Colonic mucosa (tissue), 4 donors: Measurements from ENCODE around the gene PGBD5. TPM values are rescaled to one million over a fixed set of nuclear protein-coding genes. Genes with fewer than 3 reads are reported as not detected.

Experiments
- DNase-seq: peaks from one replicate; pipeline ENCODE4 v3.0.0-alpha.2; 2020
- H3K27ac ChIP-seq: fragments of 200-600 bp; one replicate; pipeline ENCODE4 v1.8.0; 2021
- H3K27me3 ChIP-seq: fragments of 200-600 bp; one replicate; pipeline ENCODE4 v1.8.0; 2021
- H3K36me3 ChIP-seq: fragments of 200-600 bp; one replicate; pipeline ENCODE4 v1.8.0; 2021
- H3K4me1 ChIP-seq: fragments of 200-600 bp; one replicate; pipeline ENCODE4 v1.8.0; 2021; ENCODE audit warnings: mild to moderate bottlenecking
- H3K4me3 ChIP-seq: fragments of 200-600 bp; one replicate; pipeline ENCODE4 v1.8.0; 2021
- H3K9ac ChIP-seq, 2 donors: one replicate each; pipeline ENCODE4 v1.7.0; 2013; ENCODE audit warnings: control low read depth in 2 of 2, low read depth in 2 of 2, low read length in 2 of 2
- H3K9me3 ChIP-seq: fragments of 200-600 bp; one replicate; pipeline ENCODE4 v1.8.0; 2021
- intact Hi-C: fragments of 100-400 bp; cut with DNase I; formaldehyde crosslinking; loops from one replicate; pipeline ENCODE4 v1.14.1; 2022
- total RNA-seq, 2 donors: library from RNA; stranded (reverse); fragmentation: NEBNext Ultra II Directional in 1 of 2; extraction: Animal tissue kit (Norgen Biotek cat#: 25700) in 1 of 2; gene quantifications; one replicate each; pipeline ENCODE4 v1.2.1, GENCODE V29; 2021
- TF ChIP-seq, protein P1 (sequence below): fragments of 200-600 bp; IDR thresholded peaks from one replicate; pipeline ENCODE4 v1.8.0; 2022; ENCODE audit warnings: antibody characterized with exemption, mild to moderate bottlenecking
- donor health status: healthy.
- donor health status: DM: no; HTN: no; CAD: no.
- donor health status: DM: no; HTN: no; CAD: no.

PGBD5 gene
- total RNA-seq, 2 donors from 2014 or later: 6.4 to 14.8 TPM

GRCh38 chr1:230362949-230363348, 63.2 kb downstream of the PGBD5 start:
- no peak for DNase-seq
- Histone ChIP-seq H3K27me3 (no peaks in the 10 kb centered on the region), H3K4me3 (no peak overlapping the region), H3K9me3 (no peaks in the 10 kb centered on the region), H3K4me1 (no peaks in the 10 kb centered on the region), H3K36me3 (no peaks in the 10 kb centered on the region), H3K27ac (no peak overlapping the region), H3K9ac (no peak overlapping the region)
- intact Hi-C loops: no loop called here
- TF ChIP-seq, protein P1, sequence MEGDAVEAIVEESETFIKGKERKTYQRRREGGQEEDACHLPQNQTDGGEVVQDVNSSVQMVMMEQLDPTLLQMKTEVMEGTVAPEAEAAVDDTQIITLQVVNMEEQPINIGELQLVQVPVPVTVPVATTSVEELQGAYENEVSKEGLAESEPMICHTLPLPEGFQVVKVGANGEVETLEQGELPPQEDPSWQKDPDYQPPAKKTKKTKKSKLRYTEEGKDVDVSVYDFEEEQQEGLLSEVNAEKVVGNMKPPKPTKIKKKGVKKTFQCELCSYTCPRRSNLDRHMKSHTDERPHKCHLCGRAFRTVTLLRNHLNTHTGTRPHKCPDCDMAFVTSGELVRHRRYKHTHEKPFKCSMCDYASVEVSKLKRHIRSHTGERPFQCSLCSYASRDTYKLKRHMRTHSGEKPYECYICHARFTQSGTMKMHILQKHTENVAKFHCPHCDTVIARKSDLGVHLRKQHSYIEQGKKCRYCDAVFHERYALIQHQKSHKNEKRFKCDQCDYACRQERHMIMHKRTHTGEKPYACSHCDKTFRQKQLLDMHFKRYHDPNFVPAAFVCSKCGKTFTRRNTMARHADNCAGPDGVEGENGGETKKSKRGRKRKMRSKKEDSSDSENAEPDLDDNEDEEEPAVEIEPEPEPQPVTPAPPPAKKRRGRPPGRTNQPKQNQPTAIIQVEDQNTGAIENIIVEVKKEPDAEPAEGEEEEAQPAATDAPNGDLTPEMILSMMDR: no peak

- intact Hi-C loops: no loop called here
- no peak for DNase-seq
- Histone ChIP-seq H3K9me3 (no peaks in the 10 kb centered on the region), H3K4me3 (no peak overlapping the region), H3K9ac (no peak overlapping the region), H3K27me3 (no peaks in the 10 kb centered on the region), H3K4me1 (no peaks in the 10 kb centered on the region), H3K27ac (no peak overlapping the region), H3K36me3 (no peaks in the 10 kb centered on the region)
- TF ChIP-seq, protein P1: no peak
Measured at GRCh38 chr1:230361941-230362340, 64.2 kb downstream of the PGBD5 start.

GRCh38 chr1:230359992-230360668, 66.0 kb downstream of the PGBD5 start:
- intact Hi-C loops: no loop called here
- Histone ChIP-seq H3K36me3 (no peaks in the 10 kb centered on the region), H3K27ac (no peak overlapping the region), H3K4me1 (no peaks in the 10 kb centered on the region), H3K4me3 (no peak overlapping the region), H3K27me3 (no peaks in the 10 kb centered on the region), H3K9me3 (no peaks in the 10 kb centered on the region), H3K9ac (no peak overlapping the region)
- TF ChIP-seq, protein P1: no peak
- no peak for DNase-seq

DNA sequence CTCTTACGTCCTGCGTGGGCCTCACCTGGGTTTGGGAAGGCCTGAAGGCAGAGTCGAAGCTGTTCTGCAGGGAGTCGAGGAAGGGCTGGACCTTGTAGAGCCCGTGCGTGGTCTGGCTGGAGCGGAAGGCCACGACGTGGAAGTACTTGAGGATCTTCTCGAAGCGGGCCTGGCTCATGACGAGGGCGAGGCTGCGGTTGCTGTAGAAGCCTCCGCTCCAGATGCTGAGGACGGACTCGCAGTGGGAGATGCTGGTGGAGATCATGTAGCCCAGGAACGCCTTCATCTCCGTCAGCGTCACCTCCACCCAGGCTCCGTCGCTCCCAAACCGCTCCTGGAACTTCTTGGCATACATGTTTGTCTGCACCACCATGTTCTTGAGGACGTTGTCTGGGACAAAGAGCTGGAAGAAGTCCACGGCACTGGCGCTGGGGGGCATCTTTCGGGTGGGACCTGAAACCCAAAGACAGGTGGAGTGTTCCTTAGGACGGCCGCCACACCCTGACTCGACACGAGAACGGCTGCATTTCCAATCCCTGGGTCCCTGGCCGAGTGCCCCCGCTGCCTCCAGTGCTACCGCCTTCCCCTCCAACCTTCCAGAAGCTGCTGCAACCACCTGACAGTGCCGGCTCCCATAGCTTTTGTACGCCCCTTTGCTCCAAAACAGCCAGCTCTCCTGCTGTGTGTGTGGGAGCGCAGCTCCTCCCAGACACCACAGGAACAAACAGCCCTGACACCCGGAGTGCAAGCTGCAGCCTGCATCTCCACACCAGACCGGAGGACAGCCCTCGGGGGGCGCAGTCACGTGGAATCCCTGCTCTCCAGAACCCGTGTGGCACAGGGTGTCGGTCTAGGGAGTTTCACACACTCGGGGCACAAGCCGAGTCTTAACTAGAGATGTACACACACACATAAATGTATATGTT, 69.0 kb downstream of the PGBD5 start:
- Histone ChIP-seq H3K27ac (no peak overlapping the region), H3K4me3 (no peak overlapping the region), H3K9ac (no peak overlapping the region), H3K4me1 (no peaks in the 10 kb centered on the region), H3K9me3 (no peaks in the 10 kb centered on the region), H3K36me3 (no peaks in the 10 kb centered on the region), H3K27me3 (no peaks in the 10 kb centered on the region)
- intact Hi-C loops: no loop called here
- DNase-seq: no peak
- TF ChIP-seq, protein P1: no peak

- H3K9me3 ChIP-seq: no peaks in the 10 kb centered on the region
- TF ChIP-seq, protein P1: no peak
- no peak overlapping the region for H3K9ac ChIP-seq
- no peak overlapping the region for H3K4me3 ChIP-seq
- H3K4me1 ChIP-seq: no peaks in the 10 kb centered on the region
- H3K36me3 ChIP-seq: no peaks in the 10 kb centered on the region
- no peaks in the 10 kb centered on the region for H3K27me3 ChIP-seq
- H3K27ac ChIP-seq: no peak overlapping the region
- intact Hi-C loops: no loop called here
- DNase-seq: no peak
Measured at GRCh38 chr1:230356190-230356589, 69.9 kb downstream of the PGBD5 start.
